Progenitor cell of endocrine pancreas (in vitro differentiated cells): ENCODE results near the gene PCDHA11. TPM values are rescaled to one million over a fixed set of nuclear protein-coding genes. Genes with fewer than 3 reads are reported as not detected.

Experiments used
- DNase-seq: peaks from one replicate; pipeline ENCODE4 v3.0.0; 2021; ENCODE audit warnings: low spot score; ENCODE audit not compliant: unreplicated experiment
- H3K27ac Mint-ChIP-seq: 2 replicates; pipeline ENCODE4 v1.8.0; 2021; ENCODE audit warnings: mild to moderate bottlenecking, moderate library complexity, mixed read lengths
- H3K27me3 Mint-ChIP-seq: 2 replicates; pipeline ENCODE4 v1.8.0; 2021; ENCODE audit warnings: mixed read lengths
- H3K36me3 Mint-ChIP-seq: 2 replicates; pipeline ENCODE4 v1.8.0; 2022; ENCODE audit warnings: mixed read lengths; ENCODE audit not compliant: insufficient read depth
- H3K4me1 Mint-ChIP-seq: 2 replicates; pipeline ENCODE4 v1.8.0; 2021; ENCODE audit warnings: low read depth, mixed read lengths
- H3K4me3 Mint-ChIP-seq: 2 replicates; pipeline ENCODE4 v1.8.0; 2021; ENCODE audit warnings: low read depth, mild to moderate bottlenecking, moderate library complexity, mixed read lengths
- H3K9me3 Mint-ChIP-seq: 2 replicates; pipeline ENCODE4 v1.8.0; 2021; ENCODE audit warnings: low read depth, mixed read lengths
- total RNA-seq: library from RNA; stranded (reverse); gene quantifications from 2 replicates; pipeline ENCODE4 v1.2.1, GENCODE V29; 2021
- TF ChIP-seq, protein P1 (sequence below): fragments of 200-600 bp; sonication (generic); IDR thresholded peaks from one replicate; pipeline ENCODE4 v1.5.0; 2021; ENCODE audit warnings: antibody characterized with exemption, mild to moderate bottlenecking; ENCODE audit not compliant: unreplicated experiment

The PCDHA11 gene
- total RNA-seq, 1 donor from 2014 or later: 10.0 TPM

DNA sequence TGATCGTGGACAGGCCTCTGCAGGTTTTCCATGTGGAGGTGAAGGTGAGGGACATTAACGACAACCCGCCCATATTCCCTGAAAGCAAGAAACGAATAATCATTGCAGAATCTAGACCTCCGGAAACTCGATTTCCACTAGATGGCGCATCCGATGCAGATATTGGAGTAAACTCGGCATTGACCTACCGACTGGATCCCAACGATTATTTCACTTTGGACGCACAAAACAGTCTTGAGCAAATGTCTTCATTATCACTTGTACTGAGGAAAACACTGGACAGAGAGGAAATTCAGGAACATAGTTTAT, 13.8 kb downstream of the PCDHA11 start:
- Mint-ChIP-seq H3K27me3 (no peaks in the 10 kb centered on the region), H3K36me3 (peaks cover 54% of the 10 kb centered on the region), H3K27ac (peak overlapping the region; percentile 28), H3K9me3 (peaks cover 43% of the 10 kb centered on the region), H3K4me3 (no peak overlapping the region), H3K4me1 (no peaks in the 10 kb centered on the region)
- TF ChIP-seq, protein P1, sequence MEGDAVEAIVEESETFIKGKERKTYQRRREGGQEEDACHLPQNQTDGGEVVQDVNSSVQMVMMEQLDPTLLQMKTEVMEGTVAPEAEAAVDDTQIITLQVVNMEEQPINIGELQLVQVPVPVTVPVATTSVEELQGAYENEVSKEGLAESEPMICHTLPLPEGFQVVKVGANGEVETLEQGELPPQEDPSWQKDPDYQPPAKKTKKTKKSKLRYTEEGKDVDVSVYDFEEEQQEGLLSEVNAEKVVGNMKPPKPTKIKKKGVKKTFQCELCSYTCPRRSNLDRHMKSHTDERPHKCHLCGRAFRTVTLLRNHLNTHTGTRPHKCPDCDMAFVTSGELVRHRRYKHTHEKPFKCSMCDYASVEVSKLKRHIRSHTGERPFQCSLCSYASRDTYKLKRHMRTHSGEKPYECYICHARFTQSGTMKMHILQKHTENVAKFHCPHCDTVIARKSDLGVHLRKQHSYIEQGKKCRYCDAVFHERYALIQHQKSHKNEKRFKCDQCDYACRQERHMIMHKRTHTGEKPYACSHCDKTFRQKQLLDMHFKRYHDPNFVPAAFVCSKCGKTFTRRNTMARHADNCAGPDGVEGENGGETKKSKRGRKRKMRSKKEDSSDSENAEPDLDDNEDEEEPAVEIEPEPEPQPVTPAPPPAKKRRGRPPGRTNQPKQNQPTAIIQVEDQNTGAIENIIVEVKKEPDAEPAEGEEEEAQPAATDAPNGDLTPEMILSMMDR: no peak
- DNase-seq: no peak

DNA sequence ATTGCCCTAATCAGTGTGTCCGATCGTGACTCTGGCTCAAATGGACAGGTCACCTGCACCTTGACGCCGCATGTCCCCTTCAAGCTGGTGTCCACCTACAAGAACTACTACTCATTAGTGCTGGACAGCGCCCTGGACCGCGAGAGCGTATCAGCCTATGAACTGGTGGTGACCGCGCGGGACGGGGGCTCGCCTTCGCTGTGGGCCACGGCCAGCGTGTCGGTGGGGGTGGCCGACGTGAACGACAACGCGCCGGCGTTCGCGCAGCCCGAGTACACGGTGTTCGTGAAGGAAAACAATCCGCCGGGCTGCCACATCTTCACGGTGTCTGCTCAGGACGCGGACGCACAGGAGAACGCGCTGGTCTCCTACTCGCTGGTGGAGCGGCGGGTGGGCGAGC, 14.6 kb downstream of the PCDHA11 start:
- no peak overlapping the region for H3K4me3 Mint-ChIP-seq
- peaks cover 50% of the 10 kb centered on the region for H3K36me3 Mint-ChIP-seq

GRCh38 chr5:140883927-140884697, 15.4 kb downstream of the PCDHA11 start:
- H3K27me3 Mint-ChIP-seq: no peaks in the 10 kb centered on the region
- no peak overlapping the region for H3K27ac Mint-ChIP-seq
- no peak for DNase-seq

More for the DNA sequence above, 14.6 kb downstream of the PCDHA11 start:
- TF ChIP-seq, protein P1: no peak
- Mint-ChIP-seq H3K9me3 (peaks cover 43% of the 10 kb centered on the region), H3K27me3 (no peaks in the 10 kb centered on the region), H3K4me1 (no peaks in the 10 kb centered on the region), H3K27ac (no peak overlapping the region)
- DNase-seq: no peak

GRCh38 chr5:140916325-140916724, 47.6 kb downstream of the PCDHA11 start:
- Mint-ChIP-seq H3K36me3 (peaks cover 17% of the 10 kb centered on the region), H3K4me3 (no peak overlapping the region), H3K9me3 (peaks cover 21% of the 10 kb centered on the region), H3K27me3 (no peaks in the 10 kb centered on the region), H3K27ac (no peak overlapping the region), H3K4me1 (no peaks in the 10 kb centered on the region)
- TF ChIP-seq, protein P1: no peak
- no peak for DNase-seq

More at GRCh38 chr5:140883927-140884697, 15.4 kb downstream of the PCDHA11 start:
- Mint-ChIP-seq H3K4me3 (no peak overlapping the region), H3K4me1 (no peaks in the 10 kb centered on the region), H3K36me3 (peaks cover 47% of the 10 kb centered on the region), H3K9me3 (peaks cover 39% of the 10 kb centered on the region)
- TF ChIP-seq, protein P1: no peak

Other genes with a start within 250 kb of the PCDHA11 start
- 0.36 TPM in 1 of 2 replicates, not detected in the other for gene CD14, start 235.8 kb upstream of the PCDHA11 start, total RNA-seq
- gene TMCO6, start 229.5 kb upstream of the PCDHA11 start, total RNA-seq: 25.9 and 27.5 TPM in 2 replicates
- gene NDUFA2, start 221.3 kb upstream of the PCDHA11 start, total RNA-seq: 62.4 and 63.9 TPM in 2 replicates
- 76.1 and 85.2 TPM in 2 replicates for gene IK, start 221.1 kb upstream of the PCDHA11 start, total RNA-seq
- 26.0 and 26.9 TPM in 2 replicates for gene WDR55, start 204.1 kb upstream of the PCDHA11 start, total RNA-seq
- 3.1 and 4.0 TPM in 2 replicates for gene DND1, start 195.4 kb upstream of the PCDHA11 start, total RNA-seq
- gene HARS1, start 177.6 kb upstream of the PCDHA11 start, total RNA-seq: 77.7 and 78.9 TPM in 2 replicates
- gene HARS2, start 177.5 kb upstream of the PCDHA11 start, total RNA-seq: 44.7 and 47.5 TPM in 2 replicates
- gene ZMAT2, start 168.5 kb upstream of the PCDHA11 start, total RNA-seq: 67.6 and 67.7 TPM in 2 replicates
- not detected in 2 replicates for gene PCDHA1, start 82.8 kb upstream of the PCDHA11 start, total RNA-seq
- gene PCDHA2, start 74.1 kb upstream of the PCDHA11 start, total RNA-seq: 5.6 and 5.9 TPM in 2 replicates
- 1.5 and 2.4 TPM in 2 replicates for gene PCDHA3, start 67.9 kb upstream of the PCDHA11 start, total RNA-seq
- 27.8 and 28.6 TPM in 2 replicates for gene PCDHA4, start 61.9 kb upstream of the PCDHA11 start, total RNA-seq
- 3.4 and 4.4 TPM in 2 replicates for gene PCDHA5, start 47.3 kb upstream of the PCDHA11 start, total RNA-seq
- gene PCDHA6, start 41.0 kb upstream of the PCDHA11 start, total RNA-seq: 12.5 and 13.2 TPM in 2 replicates
- 4.3 and 4.9 TPM in 2 replicates for gene PCDHA7, start 34.7 kb upstream of the PCDHA11 start, total RNA-seq
- 4.9 and 5.1 TPM in 2 replicates for gene PCDHA8, start 27.8 kb upstream of the PCDHA11 start, total RNA-seq
- 3.4 and 3.8 TPM in 2 replicates for gene PCDHA9, start 20.6 kb upstream of the PCDHA11 start, total RNA-seq
- gene PCDHA10, start 13.1 kb upstream of the PCDHA11 start, total RNA-seq: 18.3 and 19.2 TPM in 2 replicates
- gene PCDHA12, start 6.4 kb downstream of the PCDHA11 start, total RNA-seq: 12.9 and 13.7 TPM in 2 replicates
- 3.5 and 3.9 TPM in 2 replicates for gene PCDHA13, start 13.2 kb downstream of the PCDHA11 start, total RNA-seq
- gene PCDHAC1, start 57.3 kb downstream of the PCDHA11 start, total RNA-seq: 7.7 and 8.9 TPM in 2 replicates
- 1.8 and 1.9 TPM in 2 replicates for gene PCDHAC2, start 97.5 kb downstream of the PCDHA11 start, total RNA-seq
- 0.29 and 0.31 TPM in 2 replicates for gene PCDHB1, start 182.4 kb downstream of the PCDHA11 start, total RNA-seq
- 75.5 and 80.4 TPM in 2 replicates for gene PCDHB2, start 225.7 kb downstream of the PCDHA11 start, total RNA-seq
- gene PCDHB3, start 231.5 kb downstream of the PCDHA11 start, total RNA-seq: 9.1 and 9.4 TPM in 2 replicates